K562 (cell line): Measurements from ENCODE around the gene HNRNPLL. TPM values are rescaled to one million over a fixed set of nuclear protein-coding genes. Genes with fewer than 3 reads are reported as not detected.

ENCODE experiments used
- ESRRA ChIP-seq: fragments of 450-650 bp; IDR thresholded peaks from 2 replicates; pipeline ENCODE4 v1.6.1; 2014; ENCODE audit warnings: low read depth, mild to moderate bottlenecking, moderate library complexity, borderline replicate concordance
- ETS2 ChIP-seq: IDR thresholded peaks from 2 replicates; pipeline ENCODE4 v1.6.1; 2016; ENCODE audit warnings: borderline replicate concordance, missing genetic modification characterization, mild to moderate bottlenecking, moderate library complexity, missing compliant biosample characterization; ENCODE audit not compliant: poor library complexity, severe bottlenecking
- ETV6 ChIP-seq, 3 experiments: fragments of 150-350 bp in 1 of 3; sonication (generic) in 1 of 3; formaldehyde crosslinking in 1 of 3; IDR thresholded peaks; 2 replicates each; pipeline versions ENCODE4 v1.6.1 to v1.8.0; 2014 to 2022; ENCODE audit warnings: borderline replicate concordance in 2 of 3, low read depth in 2 of 3, antibody characterized with exemption in 1 of 3, low read length in 1 of 3, mild to moderate bottlenecking in 1 of 3, missing genetic modification reagents in 1 of 3
- KDM2B ChIP-seq: fragments of 250-450 bp; sonication (Bioruptor Pico); IDR thresholded peaks from 2 replicates; pipeline ENCODE4 v1.8.0; 2021; ENCODE audit warnings: mild to moderate bottlenecking, moderate library complexity
- LEF1 ChIP-seq: fragments of 450-650 bp; IDR thresholded peaks from 2 replicates; pipeline ENCODE4 v1.6.1; 2016; ENCODE audit warnings: mild to moderate bottlenecking
- MEIS2 ChIP-seq: fragments of 450-650 bp; IDR thresholded peaks from 2 replicates; pipeline ENCODE4 v1.6.1; 2014; ENCODE audit warnings: mild to moderate bottlenecking; ENCODE audit not compliant: partially characterized antibody
- NFRKB ChIP-seq: fragments of 450-650 bp; IDR thresholded peaks from 2 replicates; pipeline ENCODE4 v1.6.1; 2016; ENCODE audit warnings: low read depth
- NR2C2 ChIP-seq, 2 experiments: fragments of 200-800 bp in 1 of 2; sonication (Bioruptor generic) in 1 of 2; sonication (generic) in 1 of 2; formaldehyde crosslinking in 1 of 2; IDR thresholded peaks; 2 replicates each; pipeline versions ENCODE4 v1.6.1 to v1.8.0; 2016 to 2022; ENCODE audit warnings: mild to moderate bottlenecking in 1 of 2, missing compliant biosample characterization in 1 of 2, missing genetic modification characterization in 1 of 2, missing genetic modification reagents in 1 of 2
- PHTF2 ChIP-seq: fragments of 250-450 bp; sonication (Bioruptor Pico); IDR thresholded peaks from 2 replicates; pipeline ENCODE4 v1.5.0; 2021; ENCODE audit warnings: mild to moderate bottlenecking
- PURB ChIP-seq: sonication (generic); formaldehyde crosslinking; IDR thresholded peaks from 2 replicates; pipeline ENCODE4 v1.9.0; 2021; ENCODE audit warnings: low read depth, mild to moderate bottlenecking, missing genetic modification reagents
- RBFOX2 ChIP-seq: fragments of 200-400 bp; formaldehyde crosslinking; IDR thresholded peaks from 2 replicates; pipeline ENCODE4 v1.6.1; 2017; ENCODE audit warnings: low read depth, mild to moderate bottlenecking, low read length, moderate library complexity
- SRSF7 ChIP-seq: fragments of 200-400 bp; formaldehyde crosslinking; optimal IDR thresholded peaks from 2 replicates; pipeline ENCODE3; 2017; ENCODE audit warnings: mild to moderate bottlenecking, low read depth, low read length
- TCF7L2 ChIP-seq: fragments of 150-350 bp; IDR thresholded peaks from 2 replicates; pipeline ENCODE4 v1.6.1; 2016; ENCODE audit warnings: low read depth, mild to moderate bottlenecking, low read length, moderate library complexity
- THRAP3 ChIP-seq: fragments of 450-650 bp; IDR thresholded peaks from 2 replicates; pipeline ENCODE4 v1.6.1; 2016; ENCODE audit warnings: mild to moderate bottlenecking, inconsistent platforms, borderline replicate concordance
- ZNF384 ChIP-seq: IDR thresholded peaks from 2 replicates; pipeline ENCODE4 v1.6.1; 2012; ENCODE audit warnings: low read depth, low read length, improper control_type of control experiment
- polyA plus RNA-seq, 8 experiments: library from polyadenylated mRNA; depleted of rRNA in 4 of 8; stranded (reverse) in 5 of 8; unstranded in 3 of 8; fragments of >200 nt; fragmentation: Nextera tagmentation in 2 of 8; fragmentation: Illumina TruSeq in 1 of 8; extraction: Ambion mirVana in 2 of 8; extraction: Trizol in 1 of 8; gene quantifications; 2 replicates each; pipeline versions ENCODE4 v1.2.1 to v1.2.3, GENCODE V29; 2011 to 2014; ENCODE audit warnings: inconsistent platforms in 1 of 8, missing spikeins in 1 of 8
- total RNA-seq, 7 experiments: library from RNA; depleted of rRNA in 6 of 7; stranded (reverse); fragments of >200 nt in 6 of 7; fragmentation: Illumina TruSeq in 2 of 7; extraction: Trizol in 2 of 7; gene quantifications; 2 replicates each; pipeline versions ENCODE4 v1.2.1 to v1.2.3, GENCODE V29; 2011 to 2021; ENCODE audit warnings: low replicate concordance in 1 of 7
- TF ChIP-seq, protein P1 (sequence below): fragments of 450-650 bp; formaldehyde crosslinking; IDR thresholded peaks from 2 replicates; pipeline ENCODE4 v1.4.0; 2022; ENCODE audit warnings: missing genetic modification characterization
- TF ChIP-seq, protein P2 (sequence below): fragments of 450-650 bp; IDR thresholded peaks from 2 replicates; pipeline ENCODE4 v1.6.1; 2018; ENCODE audit not compliant: partially characterized antibody
- TF ChIP-seq, protein P3 (sequence below): IDR thresholded peaks from 3 replicates; pipeline ENCODE4 v1.6.1; 2011; ENCODE audit warnings: borderline replicate concordance, mild to moderate bottlenecking; ENCODE audit not compliant: insufficient read length, insufficient read depth
- TF ChIP-seq, protein P4 (sequence below): fragments of 450-650 bp; conservative IDR thresholded peaks from 2 replicates; pipeline ENCODE4 v1.6.1; 2016; ENCODE audit warnings: missing genetic modification characterization, low read depth, mild to moderate bottlenecking, missing compliant biosample characterization, moderate library complexity
- TF ChIP-seq, protein P5 (sequence below): sonication (generic); formaldehyde crosslinking; IDR thresholded peaks from 2 replicates; pipeline ENCODE4 v1.8.0; 2022; ENCODE audit warnings: mild to moderate bottlenecking, missing genetic modification reagents

HNRNPLL gene
- total and polyA plus RNA-seq, 9 of the 15 experiments (the other 6 are each of a cell fraction or from before 2014, with no cell fraction given), result 19.8 to 135 (median 57.8) TPM

DNA sequence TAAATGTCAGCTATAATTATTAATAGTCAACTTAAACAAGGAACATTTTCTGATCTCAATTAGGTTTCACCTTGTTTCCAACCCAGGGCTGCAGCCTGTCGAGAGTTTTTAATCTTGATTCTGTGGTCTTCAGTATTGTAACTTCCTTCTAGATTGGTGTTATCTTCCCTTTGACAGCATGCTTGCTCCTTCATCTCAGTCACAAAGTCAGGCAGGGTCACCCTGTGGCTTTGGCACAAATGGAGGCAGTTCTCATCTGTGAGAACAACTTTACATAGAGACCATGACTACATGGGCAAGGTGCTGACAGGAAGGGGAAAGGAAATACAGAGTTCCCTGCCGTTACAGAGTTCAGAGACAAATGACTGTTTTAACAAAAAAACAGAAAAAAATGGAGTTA, 50.5 kb downstream of the HNRNPLL start (continued):
- TF ChIP-seq, protein P1, sequence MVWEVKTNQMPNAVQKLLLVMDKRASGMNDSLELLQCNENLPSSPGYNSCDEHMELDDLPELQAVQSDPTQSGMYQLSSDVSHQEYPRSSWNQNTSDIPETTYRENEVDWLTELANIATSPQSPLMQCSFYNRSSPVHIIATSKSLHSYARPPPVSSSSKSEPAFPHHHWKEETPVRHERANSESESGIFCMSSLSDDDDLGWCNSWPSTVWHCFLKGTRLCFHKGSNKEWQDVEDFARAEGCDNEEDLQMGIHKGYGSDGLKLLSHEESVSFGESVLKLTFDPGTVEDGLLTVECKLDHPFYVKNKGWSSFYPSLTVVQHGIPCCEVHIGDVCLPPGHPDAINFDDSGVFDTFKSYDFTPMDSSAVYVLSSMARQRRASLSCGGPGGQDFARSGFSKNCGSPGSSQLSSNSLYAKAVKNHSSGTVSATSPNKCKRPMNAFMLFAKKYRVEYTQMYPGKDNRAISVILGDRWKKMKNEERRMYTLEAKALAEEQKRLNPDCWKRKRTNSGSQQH (CRISPR knock-in tag), result no peak
- TF ChIP-seq PURB (CRISPR knock-in tag) (no peak), THRAP3 (no peak; the same call in 1 of the 2 replicates), KDM2B (CRISPR knock-in tag) (no peak), SRSF7 (no peak), ESRRA (peak; percentile 91; the same call in 1 of the 2 replicates), PHTF2 (CRISPR knock-in tag) (no peak), RBFOX2 (no peak), TCF7L2 (no peak), LEF1 (peak; percentile 80), ZNF384 (no peak), MEIS2 (peak; percentile 88), NR2C2 (CRISPR knock-in tag; IDR thresholded peaks at IDR 0.05) (no peak), NR2C2 (tag; IDR thresholded peaks at IDR 0.05) (peak; percentile 59), ETV6 (IDR thresholded peaks at IDR 0.05; ENCODE audit: borderline replicate concordance in 1 of 2, low read depth in 2 of 2, low read length in 1 of 2) (0 out of 4 replicates have a peak, but pooled peaks of 1 of the 2 experiments have one; percentile 66), ETV6 (CRISPR knock-in tag; IDR thresholded peaks at IDR 0.05; ENCODE audit: borderline replicate concordance) (no peak), NFRKB (no peak), ETS2 (tag) (no peak)
- TF ChIP-seq, protein P2, sequence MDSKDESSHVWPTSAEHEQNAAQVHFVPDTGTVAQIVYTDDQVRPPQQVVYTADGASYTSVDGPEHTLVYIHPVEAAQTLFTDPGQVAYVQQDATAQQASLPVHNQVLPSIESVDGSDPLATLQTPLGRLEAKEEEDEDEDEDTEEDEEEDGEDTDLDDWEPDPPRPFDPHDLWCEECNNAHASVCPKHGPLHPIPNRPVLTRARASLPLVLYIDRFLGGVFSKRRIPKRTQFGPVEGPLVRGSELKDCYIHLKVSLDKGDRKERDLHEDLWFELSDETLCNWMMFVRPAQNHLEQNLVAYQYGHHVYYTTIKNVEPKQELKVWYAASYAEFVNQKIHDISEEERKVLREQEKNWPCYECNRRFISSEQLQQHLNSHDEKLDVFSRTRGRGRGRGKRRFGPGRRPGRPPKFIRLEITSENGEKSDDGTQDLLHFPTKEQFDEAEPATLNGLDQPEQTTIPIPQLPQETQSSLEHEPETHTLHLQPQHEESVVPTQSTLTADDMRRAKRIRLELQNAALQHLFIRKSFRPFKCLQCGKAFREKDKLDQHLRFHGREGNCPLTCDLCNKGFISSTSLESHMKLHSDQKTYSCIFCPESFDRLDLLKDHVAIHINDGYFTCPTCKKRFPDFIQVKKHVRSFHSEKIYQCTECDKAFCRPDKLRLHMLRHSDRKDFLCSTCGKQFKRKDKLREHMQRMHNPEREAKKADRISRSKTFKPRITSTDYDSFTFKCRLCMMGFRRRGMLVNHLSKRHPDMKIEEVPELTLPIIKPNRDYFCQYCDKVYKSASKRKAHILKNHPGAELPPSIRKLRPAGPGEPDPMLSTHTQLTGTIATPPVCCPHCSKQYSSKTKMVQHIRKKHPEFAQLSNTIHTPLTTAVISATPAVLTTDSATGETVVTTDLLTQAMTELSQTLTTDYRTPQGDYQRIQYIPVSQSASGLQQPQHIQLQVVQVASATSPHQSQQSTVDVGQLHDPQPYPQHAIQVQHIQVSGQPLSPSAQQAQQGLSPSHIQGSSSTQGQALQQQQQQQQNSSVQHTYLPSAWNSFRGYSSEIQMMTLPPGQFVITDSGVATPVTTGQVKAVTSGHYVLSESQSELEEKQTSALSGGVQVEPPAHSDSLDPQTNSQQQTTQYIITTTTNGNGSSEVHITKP, result no peak
- TF ChIP-seq, protein P3, sequence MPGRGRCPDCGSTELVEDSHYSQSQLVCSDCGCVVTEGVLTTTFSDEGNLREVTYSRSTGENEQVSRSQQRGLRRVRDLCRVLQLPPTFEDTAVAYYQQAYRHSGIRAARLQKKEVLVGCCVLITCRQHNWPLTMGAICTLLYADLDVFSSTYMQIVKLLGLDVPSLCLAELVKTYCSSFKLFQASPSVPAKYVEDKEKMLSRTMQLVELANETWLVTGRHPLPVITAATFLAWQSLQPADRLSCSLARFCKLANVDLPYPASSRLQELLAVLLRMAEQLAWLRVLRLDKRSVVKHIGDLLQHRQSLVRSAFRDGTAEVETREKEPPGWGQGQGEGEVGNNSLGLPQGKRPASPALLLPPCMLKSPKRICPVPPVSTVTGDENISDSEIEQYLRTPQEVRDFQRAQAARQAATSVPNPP, result no peak
- TF ChIP-seq, protein P4, sequence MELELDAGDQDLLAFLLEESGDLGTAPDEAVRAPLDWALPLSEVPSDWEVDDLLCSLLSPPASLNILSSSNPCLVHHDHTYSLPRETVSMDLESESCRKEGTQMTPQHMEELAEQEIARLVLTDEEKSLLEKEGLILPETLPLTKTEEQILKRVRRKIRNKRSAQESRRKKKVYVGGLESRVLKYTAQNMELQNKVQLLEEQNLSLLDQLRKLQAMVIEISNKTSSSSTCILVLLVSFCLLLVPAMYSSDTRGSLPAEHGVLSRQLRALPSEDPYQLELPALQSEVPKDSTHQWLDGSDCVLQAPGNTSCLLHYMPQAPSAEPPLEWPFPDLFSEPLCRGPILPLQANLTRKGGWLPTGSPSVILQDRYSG (tag), result no peak
- TF ChIP-seq, protein P5, sequence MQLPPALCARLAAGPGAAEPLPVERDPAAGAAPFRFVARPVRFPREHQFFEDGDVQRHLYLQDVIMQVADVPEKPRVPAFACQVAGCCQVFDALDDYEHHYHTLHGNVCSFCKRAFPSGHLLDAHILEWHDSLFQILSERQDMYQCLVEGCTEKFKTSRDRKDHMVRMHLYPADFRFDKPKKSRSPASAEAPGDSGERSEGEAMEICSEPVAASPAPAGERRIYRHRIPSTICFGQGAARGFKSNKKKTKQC (CRISPR knock-in tag), result no peak
